OCI-LY7 (cell line): ENCODE measurements around the gene PLPPR3. TPM values are rescaled to one million over a fixed set of nuclear protein-coding genes. Genes with fewer than 3 reads are reported as not detected.
"Not testable (repeated sequence)": the region's sequence is repeated elsewhere in the genome, so short reads cannot be mapped to it uniquely, and the experiment has no call there.

Source experiments
- BruUV-seq: library from RNA; stranded (reverse); fragments of 400-500 nt; replicated peaks from 2 replicates; lab custom pipeline; 2021; lab: Mats Ljungman, UMichigan
- CTCF ChIA-PET: fragments of 300-600 bp; sonication (Branson Sonifier 250); formaldehyde crosslinking; loops from one replicate; lab custom pipeline; 2022; ENCODE audit warnings: antibody characterized with exemption; ENCODE audit not compliant: unreplicated experiment; lab: Charles Lee
- POLR2A ChIA-PET: fragments of 300-600 bp; sonication (Branson Sonifier 250); formaldehyde crosslinking; loops from one replicate; lab custom pipeline; 2022; ENCODE audit warnings: antibody characterized with exemption; lab: Charles Lee
- DNase-seq: peaks from one replicate; pipeline ENCODE4 v3.0.0-alpha.2; 2015; ENCODE audit warnings: low spot score
- H2AFZ ChIP-seq: fragments of 200-600 bp; sonication (generic), shearing (Covaris generic); 2 replicates; pipeline ENCODE4 v1.6.1; 2014; ENCODE audit warnings: mild to moderate bottlenecking, antibody characterized with exemption, low read length, moderate library complexity
- H3K27ac ChIP-seq: fragments of 200-600 bp; sonication (generic); 2 replicates; pipeline ENCODE4 v1.5.1; 2014; ENCODE audit warnings: mixed run types, low read depth, mild to moderate bottlenecking, moderate library complexity, low read length, inconsistent platforms; ENCODE audit not compliant: poor library complexity, severe bottlenecking
- H3K36me3 ChIP-seq: fragments of 200-600 bp; sonication (generic); 2 replicates; pipeline ENCODE4 v1.6.1; 2014; ENCODE audit warnings: mild to moderate bottlenecking, antibody characterized with exemption, low read length, moderate library complexity, mixed read lengths; ENCODE audit not compliant: insufficient read depth
- H3K4me1 ChIP-seq: fragments of 200-600 bp; sonication (generic); 2 replicates; pipeline ENCODE4 v1.5.1; 2014; ENCODE audit warnings: mild to moderate bottlenecking, low read length; ENCODE audit not compliant: insufficient read depth, poor library complexity, severe bottlenecking
- H3K4me2 ChIP-seq: fragments of 200-600 bp; sonication (generic); 2 replicates; pipeline ENCODE4 v1.6.1; 2014; ENCODE audit warnings: mild to moderate bottlenecking, low read length
- H3K4me3 ChIP-seq: fragments of 200-600 bp; sonication (generic); 2 replicates; pipeline ENCODE4 v1.5.1; 2014; ENCODE audit warnings: mild to moderate bottlenecking, low read depth, low read length; ENCODE audit not compliant: poor library complexity, severe bottlenecking
- H3K79me2 ChIP-seq: fragments of 200-600 bp; sonication (generic); 2 replicates; pipeline ENCODE4 v1.6.1; 2016; ENCODE audit warnings: low read depth, mild to moderate bottlenecking, low read length, moderate library complexity, mixed read lengths; ENCODE audit not compliant: insufficient read depth
- H3K9me2 ChIP-seq: fragments of 200-600 bp; sonication (generic); 2 replicates; pipeline ENCODE4 v1.6.1; 2016; ENCODE audit warnings: mild to moderate bottlenecking, low read length, mixed read lengths; ENCODE audit not compliant: insufficient read depth
- H3K9me3 ChIP-seq: fragments of 200-600 bp; sonication (generic); 2 replicates; pipeline ENCODE4 v1.6.1; 2014; ENCODE audit warnings: mild to moderate bottlenecking, mixed run types, low read length, mixed read lengths
- H4K20me1 ChIP-seq: fragments of 200-600 bp; sonication (generic); 2 replicates; pipeline ENCODE4 v1.6.1; 2014; ENCODE audit warnings: mild to moderate bottlenecking, antibody characterized with exemption, low read length, moderate library complexity, mixed read lengths; ENCODE audit not compliant: insufficient read depth
- CTCF ChIP-seq: fragments of 200-600 bp; sonication (generic); conservative IDR thresholded peaks from 2 replicates; pipeline ENCODE4 v1.5.1; 2014; ENCODE audit warnings: mild to moderate bottlenecking, antibody characterized with exemption, low read length, moderate library complexity, mixed read lengths
- EZH2phosphoT487 ChIP-seq: fragments of 200-600 bp; sonication (generic); IDR thresholded peaks from 2 replicates; pipeline ENCODE4 v1.6.1; 2018; ENCODE audit warnings: low read depth, borderline replicate concordance, mild to moderate bottlenecking, mixed run types, antibody characterized with exemption, low read length, moderate library complexity, mixed read lengths
- intact Hi-C: fragments of 100-400 bp; cut with micrococcal nuclease; formaldehyde crosslinking; loops from one replicate; pipeline ENCODE4 v1.10.0; 2022; ENCODE audit not compliant: unreplicated experiment
- total RNA-seq, 2 experiments: library from RNA; depleted of rRNA in 1 of 2; stranded (reverse); fragments of >200 nt in 1 of 2; shearing (Covaris generic) in 1 of 2; gene quantifications; 2 replicates each; pipeline ENCODE4 v1.2.3, GENCODE V29; 2014 to 2022

The PLPPR3 gene
- total RNA-seq, 2 experiments from 2014 or later = not detected

- H3K9me3 ChIP-seq = no peaks in the 10 kb centered on the region
Measured at GRCh38 chr19:843836-844545, 22.2 kb upstream of the PLPPR3 start.

GRCh38 chr19:843180-843835, 21.6 kb upstream of the PLPPR3 start:
- TF ChIP-seq CTCF = no peak
- TF ChIP-seq EZH2phosphoT487 = no peak
- no peaks in the 10 kb centered on the region for H4K20me1 ChIP-seq
- no peaks in the 10 kb centered on the region for H3K36me3 ChIP-seq
- H3K4me2 ChIP-seq = no peak overlapping the region
- peaks cover 13% of the 10 kb centered on the region for H3K4me1 ChIP-seq
- no TSS peak for BruUV-seq
- intact Hi-C loops = no loop called here
- no peak overlapping the region for H3K27ac ChIP-seq
- H3K9me2 ChIP-seq = no peaks in the 10 kb centered on the region
- POLR2A ChIA-PET = no interaction called here
- CTCF ChIA-PET = no interaction called here
- no peak overlapping the region for H2AFZ ChIP-seq
- H3K79me2 ChIP-seq = no peaks in the 10 kb centered on the region
- no peak overlapping the region for H3K4me3 ChIP-seq
- H3K9me3 ChIP-seq = no peaks in the 10 kb centered on the region
- no peak for DNase-seq

More at GRCh38 chr19:843836-844545, 22.2 kb upstream of the PLPPR3 start:
- H3K9me2 ChIP-seq = no peaks in the 10 kb centered on the region
- no peaks in the 10 kb centered on the region for H3K79me2 ChIP-seq
- no peaks in the 10 kb centered on the region for H4K20me1 ChIP-seq
- BruUV-seq = no TSS peak
- H3K4me3 ChIP-seq = no peak overlapping the region
- H3K36me3 ChIP-seq = no peaks in the 10 kb centered on the region
- intact Hi-C loops = no loop called here
- no peak for TF ChIP-seq EZH2phosphoT487
- TF ChIP-seq CTCF = no peak
- no peak overlapping the region for H3K27ac ChIP-seq
- H2AFZ ChIP-seq = no peak overlapping the region
- ChIA-PET CTCF (no interaction called here), POLR2A (no interaction called here)
- DNase-seq = no peak
- H3K4me2 ChIP-seq = no peak overlapping the region
- peaks cover 13% of the 10 kb centered on the region for H3K4me1 ChIP-seq

- H3K36me3 ChIP-seq, intact Hi-C loops, H4K20me1 ChIP-seq, BruUV-seq, H3K9me2 ChIP-seq, H3K4me3 ChIP-seq, H3K4me2 ChIP-seq, H3K9me3 ChIP-seq, H3K27ac ChIP-seq, H3K79me2 ChIP-seq, POLR2A ChIA-PET, DNase-seq, H2AFZ ChIP-seq, CTCF ChIA-PET: not testable (repeated sequence)
- H3K4me1 ChIP-seq = peaks cover 13% of the 10 kb centered on the region
Measured at GRCh38 chr19:842802-843179, 21.0 kb upstream of the PLPPR3 start.
